ENCODE measurements around the gene ZNF212. TPM values are rescaled to one million over a fixed set of nuclear protein-coding genes. Genes with fewer than 3 reads are reported as not detected.

The ZNF212 gene
- total and polyA plus RNA-seq, 9 of the 15 experiments (the other 6 are each of a cell fraction or from before 2014, with no cell fraction given) = 1.8 to 21.4 (median 7.2) TPM

- no peaks in the 10 kb centered on the region for H3K9me3 ChIP-seq (replicated peaks; ENCODE audit: control insufficient read depth, insufficient read depth, low read depth, low read length)
- POLR2A ChIA-PET = interaction anchor here (1.4 to 2.3 kb wide), 3 partner anchors 8 to 16 kb away, joined by 3 to 9 read pairs (median 4); no protein-coding TSS in a partner anchor
- H2AFZ ChIP-seq (ENCODE audit: low read depth, low read length) = no peak overlapping the region
- no peaks in the 10 kb centered on the region for H4K20me1 ChIP-seq (replicated peaks; ENCODE audit: control insufficient read depth, insufficient read depth, low read length)
- WGBS (ENCODE audit: insufficient coverage, low coverage, missing lambda C conversion rate) = 61% methylated on average over 3 of the region's 3 CpGs
- H3K4me1 ChIP-seq (replicated peaks in 1 of 2; ENCODE audit: control insufficient read depth in 2 of 2, insufficient read depth in 2 of 2, low read length in 2 of 2) = no peaks in the 10 kb centered on the region
- H3K27me3 ChIP-seq (ENCODE audit: control insufficient read depth in 2 of 2, insufficient read depth in 2 of 2, low read length in 2 of 2) = no peaks in the 10 kb centered on the region
- CTCF ChIA-PET (ENCODE audit: low intra/inter-chr PET ratio) = interaction anchor here (0.8 kb wide), 1 partner anchor 13 kb away, joined by 3 read pairs; the partner anchor contains the start of gene ZNF783
- TF ChIP-seq CHAMP1 (IDR thresholded peaks at IDR 0.05) = no peak
- no peak for TF ChIP-seq GATAD2B (IDR thresholded peaks at IDR 0.05; ENCODE audit: borderline replicate concordance)
- TF ChIP-seq ZSCAN32 (CRISPR knock-in tag; IDR thresholded peaks at IDR 0.05) = no peak
- TF ChIP-seq RNF2 (IDR thresholded peaks at IDR 0.05) = no peak
- TF ChIP-seq ETS1 (conservative IDR thresholded peaks at IDR 0.05; ENCODE audit: control insufficient read depth, low read depth, low read length) = no peak
- TF ChIP-seq SRSF3 (IDR thresholded peaks at IDR 0.05; ENCODE audit: insufficient read depth, low read length) = no peak
- TF ChIP-seq NR2C1 (IDR thresholded peaks at IDR 0.05) = no peak
- TF ChIP-seq NR2C1 (tag; IDR thresholded peaks at IDR 0.05) = no peak
- no peak for TF ChIP-seq FOS (IDR thresholded peaks at IDR 0.05; ENCODE audit: extremely low read depth, insufficient read length)
- TF ChIP-seq ZNF253 (CRISPR knock-in tag; conservative IDR thresholded peaks at IDR 0.05) = no peak
- no peak for TF ChIP-seq ZBTB11 (CRISPR knock-in tag; IDR thresholded peaks at IDR 0.05)
- TF ChIP-seq TAF9B (IDR thresholded peaks at IDR 0.05; ENCODE audit: partially characterized antibody) = no peak
- no peak for TF ChIP-seq LARP7 (IDR thresholded peaks at IDR 0.05)
- no peak overlapping the region for H3K9ac ChIP-seq (ENCODE audit: insufficient read depth in 1 of 2, low read depth in 2 of 2, low read length in 2 of 2)
- H3K9me1 ChIP-seq (ENCODE audit: control insufficient read depth, insufficient read depth, low read length) = no peaks in the 10 kb centered on the region
- in situ Hi-C loops (cut with MboI) = no loop called here
- H3K27ac ChIP-seq (ENCODE audit: extremely low read depth, low read depth, low read length) = no peak overlapping the region
- H3K79me2 ChIP-seq (ENCODE audit: control insufficient read depth, insufficient read depth, low read length) = no peaks in the 10 kb centered on the region; the same call in 2 of the 3 replicates
- no peak overlapping the region for H3K4me3 ChIP-seq
- no peak for ATAC-seq
- intact Hi-C loops (cut with micrococcal nuclease) = no loop called here
- no peak for DNase-seq (ENCODE audit: extremely low read depth in 1 of 4, low spot score in 3 of 4)
- peaks cover 33% of the 10 kb centered on the region for H3K36me3 ChIP-seq (ENCODE audit: control insufficient read depth, insufficient read depth, low read length)
- BruUV-seq (replicated peaks) = no TSS peak
- FAIRE-seq = no peak
- no peak overlapping the region for H3K4me2 ChIP-seq (ENCODE audit: insufficient read depth, low read length)
Observed at GRCh38 chr7:149248777-149249176, 9.3 kb downstream of the ZNF212 start.

Measured in K562 (cell line).